ENCODE data around the gene NUP210L.

The NUP210L gene

GRCh38 chr1:154154534-154155191 lies at the start of gene NUP210L:
Gene NUP210L (minus strand): TSS chr1:154155073.
- DNase-seq: no peak

- no peak for DNase-seq
Measured at GRCh38 chr1:154199563-154199879, 44.6 kb upstream of the NUP210L start.

GRCh38 chr1:154198756-154199562 lies 44.1 kb upstream of the NUP210L start:
- peak; percentile 74 for DNase-seq

- DNase-seq: no peak
Measured at GRCh38 chr1:154193821-154194220, 38.9 kb upstream of the NUP210L start.

- no peak for DNase-seq
Measured at GRCh38 chr1:154192476-154192875, 37.6 kb upstream of the NUP210L start.

GRCh38 chr1:154191990-154192461 lies 37.2 kb upstream of the NUP210L start, which contains the start of gene TPM3:
Gene TPM3 (minus strand): TSS chr1:154192100. CDS start chr1:154192018, 82 bp downstream.
- DNase-seq: no peak

- DNase-seq: no peak
Measured at GRCh38 chr1:154190550-154190949, 35.7 kb upstream of the NUP210L start.

GRCh38 chr1:154186852-154187501 lies 32.1 kb upstream of the NUP210L start:
- DNase-seq: peak; percentile 27

GRCh38 chr1:154186177-154186576 lies 31.3 kb upstream of the NUP210L start:
- peak; percentile 84 for DNase-seq

- DNase-seq: peak; percentile 97
Measured at GRCh38 chr1:154183046-154183915, 28.4 kb upstream of the NUP210L start.

- DNase-seq: peak; percentile 78
Measured at GRCh38 chr1:154182344-154183045, 27.6 kb upstream of the NUP210L start.

- DNase-seq: peak; percentile 86
Measured at GRCh38 chr1:154181944-154182343, 27.1 kb upstream of the NUP210L start.

- peak; percentile 32 for DNase-seq
Measured at GRCh38 chr1:154179946-154180687, 25.2 kb upstream of the NUP210L start.

GRCh38 chr1:154178911-154179811 lies 24.3 kb upstream of the NUP210L start:
- peak; percentile 54 for DNase-seq

GRCh38 chr1:154178013-154178412 lies 23.1 kb upstream of the NUP210L start:
- DNase-seq: peak; percentile 73

GRCh38 chr1:154176337-154176736 lies 21.5 kb upstream of the NUP210L start:
- DNase-seq: peak; percentile 55

GRCh38 chr1:154174654-154175053 lies 19.8 kb upstream of the NUP210L start:
- no peak for DNase-seq

GRCh38 chr1:154171880-154172279 lies 17.0 kb upstream of the NUP210L start:
- no peak for DNase-seq

- no peak for DNase-seq
Measured at GRCh38 chr1:154171223-154171583, 16.3 kb upstream of the NUP210L start.

GRCh38 chr1:154170547-154171222 lies 15.8 kb upstream of the NUP210L start:
- DNase-seq: no peak

All from hematopoietic multipotent progenitor cell treated with erythropoietin and hydrocortisone succinate and interleukin-3 and kit ligand, for 8 days (in vitro differentiated cells).